Measurements from ENCODE around the gene RANGRF.

RANGRF gene

GRCh38 chr17:8257801-8258200 lies 30.7 kb upstream of the RANGRF start:
- no peak for ATAC-seq
- TF ChIP-seq GLIS3 (CRISPR knock-in tag; IDR thresholded peaks at IDR 0.05) (no peak), TOX (CRISPR knock-in tag; IDR thresholded peaks at IDR 0.05; ENCODE audit: borderline replicate concordance) (no peak), ZFP30 (CRISPR knock-in tag; IDR thresholded peaks at IDR 0.05) (no peak), CSDC2 (CRISPR knock-in tag; IDR thresholded peaks at IDR 0.05) (no peak), ZNF8 (CRISPR knock-in tag; IDR thresholded peaks at IDR 0.05) (no peak), ZFP3 (CRISPR knock-in tag; IDR thresholded peaks at IDR 0.05) (no peak), ZC3H10 (CRISPR knock-in tag; IDR thresholded peaks at IDR 0.05) (no peak), ARNTL (CRISPR knock-in tag; IDR thresholded peaks at IDR 0.05; ENCODE audit: borderline replicate concordance, low read depth) (no peak), ZNF565 (CRISPR knock-in tag; conservative IDR thresholded peaks at IDR 0.05; ENCODE audit: low read depth) (no peak)

GRCh38 chr17:8264320-8264719 lies 24.1 kb upstream of the RANGRF start:
- ATAC-seq: no peak
- TF ChIP-seq GLIS3 (CRISPR knock-in tag; IDR thresholded peaks at IDR 0.05): no peak
- no peak for TF ChIP-seq ZNF8 (CRISPR knock-in tag; IDR thresholded peaks at IDR 0.05)
- TF ChIP-seq ESRRG (CRISPR knock-in tag; IDR thresholded peaks at IDR 0.05): no peak
- TF ChIP-seq, protein P1, sequence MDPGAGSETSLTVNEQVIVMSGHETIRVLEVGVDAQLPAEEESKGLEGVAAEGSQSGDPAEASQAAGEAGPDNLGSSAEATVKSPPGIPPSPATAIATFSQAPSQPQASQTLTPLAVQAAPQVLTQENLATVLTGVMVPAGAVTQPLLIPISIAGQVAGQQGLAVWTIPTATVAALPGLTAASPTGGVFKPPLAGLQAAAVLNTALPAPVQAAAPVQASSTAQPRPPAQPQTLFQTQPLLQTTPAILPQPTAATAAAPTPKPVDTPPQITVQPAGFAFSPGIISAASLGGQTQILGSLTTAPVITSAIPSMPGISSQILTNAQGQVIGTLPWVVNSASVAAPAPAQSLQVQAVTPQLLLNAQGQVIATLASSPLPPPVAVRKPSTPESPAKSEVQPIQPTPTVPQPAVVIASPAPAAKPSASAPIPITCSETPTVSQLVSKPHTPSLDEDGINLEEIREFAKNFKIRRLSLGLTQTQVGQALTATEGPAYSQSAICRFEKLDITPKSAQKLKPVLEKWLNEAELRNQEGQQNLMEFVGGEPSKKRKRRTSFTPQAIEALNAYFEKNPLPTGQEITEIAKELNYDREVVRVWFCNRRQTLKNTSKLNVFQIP (CRISPR knock-in tag; IDR thresholded peaks at IDR 0.05; ENCODE audit: borderline replicate concordance, low read depth): no peak
- no peak for TF ChIP-seq CSRNP3 (CRISPR knock-in tag; IDR thresholded peaks at IDR 0.05)
- TF ChIP-seq, protein P2, sequence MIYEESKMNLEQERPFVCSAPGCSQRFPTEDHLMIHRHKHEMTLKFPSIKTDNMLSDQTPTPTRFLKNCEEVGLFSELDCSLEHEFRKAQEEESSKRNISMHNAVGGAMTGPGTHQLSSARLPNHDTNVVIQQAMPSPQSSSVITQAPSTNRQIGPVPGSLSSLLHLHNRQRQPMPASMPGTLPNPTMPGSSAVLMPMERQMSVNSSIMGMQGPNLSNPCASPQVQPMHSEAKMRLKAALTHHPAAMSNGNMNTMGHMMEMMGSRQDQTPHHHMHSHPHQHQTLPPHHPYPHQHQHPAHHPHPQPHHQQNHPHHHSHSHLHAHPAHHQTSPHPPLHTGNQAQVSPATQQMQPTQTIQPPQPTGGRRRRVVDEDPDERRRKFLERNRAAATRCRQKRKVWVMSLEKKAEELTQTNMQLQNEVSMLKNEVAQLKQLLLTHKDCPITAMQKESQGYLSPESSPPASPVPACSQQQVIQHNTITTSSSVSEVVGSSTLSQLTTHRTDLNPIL (CRISPR knock-in tag; IDR thresholded peaks at IDR 0.05; ENCODE audit: low read depth): no peak
- TF ChIP-seq OSR1 (CRISPR knock-in tag; IDR thresholded peaks at IDR 0.05): no peak
- no peak for TF ChIP-seq ARNTL (CRISPR knock-in tag; IDR thresholded peaks at IDR 0.05; ENCODE audit: borderline replicate concordance, low read depth)
- TF ChIP-seq, protein P3, sequence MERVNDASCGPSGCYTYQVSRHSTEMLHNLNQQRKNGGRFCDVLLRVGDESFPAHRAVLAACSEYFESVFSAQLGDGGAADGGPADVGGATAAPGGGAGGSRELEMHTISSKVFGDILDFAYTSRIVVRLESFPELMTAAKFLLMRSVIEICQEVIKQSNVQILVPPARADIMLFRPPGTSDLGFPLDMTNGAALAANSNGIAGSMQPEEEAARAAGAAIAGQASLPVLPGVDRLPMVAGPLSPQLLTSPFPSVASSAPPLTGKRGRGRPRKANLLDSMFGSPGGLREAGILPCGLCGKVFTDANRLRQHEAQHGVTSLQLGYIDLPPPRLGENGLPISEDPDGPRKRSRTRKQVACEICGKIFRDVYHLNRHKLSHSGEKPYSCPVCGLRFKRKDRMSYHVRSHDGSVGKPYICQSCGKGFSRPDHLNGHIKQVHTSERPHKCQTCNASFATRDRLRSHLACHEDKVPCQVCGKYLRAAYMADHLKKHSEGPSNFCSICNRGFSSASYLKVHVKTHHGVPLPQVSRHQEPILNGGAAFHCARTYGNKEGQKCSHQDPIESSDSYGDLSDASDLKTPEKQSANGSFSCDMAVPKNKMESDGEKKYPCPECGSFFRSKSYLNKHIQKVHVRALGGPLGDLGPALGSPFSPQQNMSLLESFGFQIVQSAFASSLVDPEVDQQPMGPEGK (CRISPR knock-in tag; IDR thresholded peaks at IDR 0.05; ENCODE audit: borderline replicate concordance): no peak
- no peak for TF ChIP-seq ZFP30 (CRISPR knock-in tag; IDR thresholded peaks at IDR 0.05)
- no peak for TF ChIP-seq SNAI2 (CRISPR knock-in tag; IDR thresholded peaks at IDR 0.05)
- no peak for TF ChIP-seq ZNF70 (CRISPR knock-in tag; IDR thresholded peaks at IDR 0.05)

DNA sequence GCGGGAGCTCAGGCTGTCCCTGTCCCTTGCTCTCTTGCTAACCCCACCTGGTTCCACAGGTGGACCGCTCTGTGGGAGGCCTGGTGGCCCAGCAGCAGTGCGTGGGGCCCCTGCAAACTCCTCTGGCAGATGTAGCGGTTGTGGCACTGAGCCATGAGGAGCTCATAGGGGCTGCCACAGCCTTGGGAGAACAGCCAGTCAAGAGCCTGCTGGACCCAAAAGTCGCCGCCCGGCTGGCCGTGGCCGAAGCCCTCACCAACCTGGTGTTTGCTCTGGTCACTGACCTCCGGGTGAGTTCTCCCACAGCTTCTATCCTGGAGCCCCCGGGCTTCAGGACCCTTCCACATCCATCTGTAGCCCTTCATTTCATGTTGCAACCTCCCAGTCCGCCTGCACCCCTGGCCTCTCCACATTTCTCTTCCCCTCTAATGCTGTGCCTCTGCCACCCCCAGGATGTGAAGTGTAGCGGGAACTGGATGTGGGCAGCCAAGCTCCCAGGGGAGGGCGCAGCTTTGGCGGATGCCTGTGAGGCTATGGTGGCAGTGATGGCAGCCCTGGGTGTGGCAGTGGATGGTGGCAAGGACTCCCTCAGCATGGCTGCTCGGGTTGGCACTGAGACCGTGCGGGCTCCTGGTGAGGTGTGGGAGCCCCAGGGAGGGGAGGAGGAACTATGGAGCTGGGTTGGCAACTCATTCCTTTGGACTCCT lies 23.5 kb upstream of the RANGRF start:
- no peak for ATAC-seq
- TF ChIP-seq GLIS3 (CRISPR knock-in tag; IDR thresholded peaks at IDR 0.05): no peak
- TF ChIP-seq SNAI2 (CRISPR knock-in tag; IDR thresholded peaks at IDR 0.05): no peak
- TF ChIP-seq ESRRG (CRISPR knock-in tag; IDR thresholded peaks at IDR 0.05): no peak
- TF ChIP-seq, protein P3 (CRISPR knock-in tag; IDR thresholded peaks at IDR 0.05; ENCODE audit: borderline replicate concordance): no peak
- no peak for TF ChIP-seq BACH2 (CRISPR knock-in tag; IDR thresholded peaks at IDR 0.05; ENCODE audit: borderline replicate concordance)
- no peak for TF ChIP-seq ISL1 (CRISPR knock-in tag; IDR thresholded peaks at IDR 0.05)
- TF ChIP-seq ZNF8 (CRISPR knock-in tag; IDR thresholded peaks at IDR 0.05): no peak
- no peak for TF ChIP-seq ZFP30 (CRISPR knock-in tag; IDR thresholded peaks at IDR 0.05)
- TF ChIP-seq TOX (CRISPR knock-in tag; IDR thresholded peaks at IDR 0.05; ENCODE audit: borderline replicate concordance): no peak
- TF ChIP-seq OSR1 (CRISPR knock-in tag; IDR thresholded peaks at IDR 0.05): no peak
- no peak for TF ChIP-seq ZNF565 (CRISPR knock-in tag; conservative IDR thresholded peaks at IDR 0.05; ENCODE audit: low read depth)
- TF ChIP-seq, protein P2 (CRISPR knock-in tag; IDR thresholded peaks at IDR 0.05; ENCODE audit: low read depth): no peak
- no peak for TF ChIP-seq TSHZ2 (CRISPR knock-in tag; IDR thresholded peaks at IDR 0.05)
- TF ChIP-seq CSRNP3 (CRISPR knock-in tag; IDR thresholded peaks at IDR 0.05): no peak
- no peak for TF ChIP-seq CSDC2 (CRISPR knock-in tag; IDR thresholded peaks at IDR 0.05)
- TF ChIP-seq TCF4 (CRISPR knock-in tag; IDR thresholded peaks at IDR 0.05; ENCODE audit: borderline replicate concordance): no peak
- TF ChIP-seq PPARA (CRISPR knock-in tag; IDR thresholded peaks at IDR 0.05; ENCODE audit: borderline replicate concordance): no peak
